Activated CD4-positive, CD25-positive, alpha-beta regulatory T cell treated with anti-CD3 and anti-CD28 coated beads, Interleukin-2, amount 50 U/mL, for 16 hours (primary cell): ENCODE results near the gene LPIN2.
A peak's percentile ranks its signal among the peaks of the same experiment; 100 is the strongest.
"Not testable (repeated sequence)": the region's sequence is repeated elsewhere in the genome, so short reads cannot be mapped to it uniquely, and the experiment has no call there.

ENCODE experiments used
- DNase-seq: peaks from one replicate; pipeline ENCODE4 v3.0.0-alpha.2; 2020; ENCODE audit warnings: low read depth, low spot score

LPIN2 gene

GRCh38 chr18:3013024-3013804 lies at the start of gene LPIN2:
Gene LPIN2, minus strand, starts transcription at chr18:3013144. Its CDS starts 52,304 bp downstream, at chr18:2960840.
- DNase-seq, result peak; percentile 88

GRCh38 chr18:3061581-3062312 lies 48.8 kb upstream of the LPIN2 start:
- no peak for DNase-seq

GRCh38 chr18:3060667-3061580 lies 48.0 kb upstream of the LPIN2 start:
- DNase-seq, result no peak

GRCh38 chr18:3059272-3059671 lies 46.3 kb upstream of the LPIN2 start:
- no peak for DNase-seq

GRCh38 chr18:3058328-3059191 lies 45.6 kb upstream of the LPIN2 start:
- no peak for DNase-seq

GRCh38 chr18:3057526-3057925 lies 44.6 kb upstream of the LPIN2 start:
- DNase-seq, result no peak

GRCh38 chr18:3056311-3056710 lies 43.4 kb upstream of the LPIN2 start:
- no peak for DNase-seq

GRCh38 chr18:3055816-3056215 lies 42.9 kb upstream of the LPIN2 start:
- no peak for DNase-seq

GRCh38 chr18:3055186-3055728 lies 42.3 kb upstream of the LPIN2 start:
- DNase-seq, result no peak

GRCh38 chr18:3054780-3055179 lies 41.8 kb upstream of the LPIN2 start:
- DNase-seq, result no peak

- DNase-seq, result no peak
Observed at GRCh38 chr18:3054214-3054613, 41.3 kb upstream of the LPIN2 start.

GRCh38 chr18:3053081-3053480 lies 40.1 kb upstream of the LPIN2 start:
- no peak for DNase-seq

GRCh38 chr18:3052411-3052758 lies 39.4 kb upstream of the LPIN2 start:
- DNase-seq, result no peak

GRCh38 chr18:3051718-3052410 lies 38.9 kb upstream of the LPIN2 start:
- no peak for DNase-seq

GRCh38 chr18:3049897-3050454 lies 37.0 kb upstream of the LPIN2 start:
- DNase-seq, result not testable (repeated sequence)

GRCh38 chr18:3048820-3049349 lies 35.9 kb upstream of the LPIN2 start:
- DNase-seq, result no peak

- DNase-seq, result no peak
Observed at GRCh38 chr18:3048121-3048520, 35.2 kb upstream of the LPIN2 start.

- no peak for DNase-seq
Observed at GRCh38 chr18:3046216-3046808, 33.4 kb upstream of the LPIN2 start.
